Muscle layer of duodenum (tissue), 2 donors: Measurements from ENCODE around the gene SOX13.
"Not testable (repeated sequence)": the region's sequence is repeated elsewhere in the genome, so short reads cannot be mapped to it uniquely, and the experiment has no call there.

Experiments used
- H3K27ac ChIP-seq: one replicate; pipeline ENCODE4 v1.7.0; 2013; ENCODE audit warnings: mild to moderate bottlenecking, low read length
- H3K27me3 ChIP-seq: one replicate; pipeline ENCODE4 v1.7.0; 2013; ENCODE audit warnings: low read depth, mild to moderate bottlenecking, control low read depth, low read length
- H3K36me3 ChIP-seq, 2 donors: one replicate each; pipeline ENCODE4 v1.7.0; 2013; ENCODE audit warnings: low read length in 2 of 2, control low read depth in 1 of 2, mild to moderate bottlenecking in 1 of 2; ENCODE audit not compliant: insufficient read depth in 2 of 2, control insufficient read depth in 1 of 2
- H3K4me1 ChIP-seq, 2 donors: one replicate each; pipeline ENCODE4 v1.7.0; 2013; ENCODE audit warnings: low read length in 2 of 2, mild to moderate bottlenecking in 2 of 2, control low read depth in 1 of 2, moderate library complexity in 1 of 2; ENCODE audit not compliant: insufficient read depth in 2 of 2, control insufficient read depth in 1 of 2
- H3K4me3 ChIP-seq, 2 donors: one replicate each; pipeline ENCODE4 v1.7.0; 2013; ENCODE audit warnings: low read length in 2 of 2, low read depth in 1 of 2, mild to moderate bottlenecking in 1 of 2
- H3K9me3 ChIP-seq, 2 donors: one replicate each; pipeline ENCODE4 v1.7.0; 2013; ENCODE audit warnings: low read length in 2 of 2, control low read depth in 1 of 2, mild to moderate bottlenecking in 1 of 2; ENCODE audit not compliant: control insufficient read depth in 1 of 2
- donor health status: healthy.

Gene SOX13

DNA sequence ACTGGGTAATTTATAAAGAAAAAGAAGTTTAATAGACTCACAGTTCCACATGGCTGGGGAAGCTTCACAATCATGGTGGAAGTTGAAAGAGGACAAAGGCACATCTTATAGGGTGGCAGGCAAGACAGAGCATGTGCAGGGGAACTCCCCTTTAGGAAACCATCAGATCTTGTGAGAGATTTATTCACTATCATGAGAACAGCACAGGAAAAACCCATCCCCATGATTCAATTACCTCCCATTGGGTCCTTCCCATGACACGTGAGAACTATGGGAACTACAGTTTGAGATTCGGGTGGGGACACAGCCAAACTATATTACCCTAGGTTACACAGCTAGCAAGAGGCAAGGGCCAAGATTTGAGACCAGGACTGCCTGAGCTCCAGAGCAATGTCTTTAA is 30.4 kb upstream of the SOX13 start:
- Histone ChIP-seq H3K4me3 (no peak overlapping the region), H3K27ac (no peak overlapping the region), H3K9me3 (no peaks in the 10 kb centered on the region)

GRCh38 chr1:204043680-204044079 is 29.2 kb upstream of the SOX13 start:
- Histone ChIP-seq H3K27ac (no peak overlapping the region), H3K36me3 (no peaks in the 10 kb centered on the region), H3K9me3 (no peaks in the 10 kb centered on the region), H3K4me3 (no peak overlapping the region), H3K4me1 (peaks cover 0 to 9% of the 10 kb centered on the region in 2 donors), H3K27me3 (no peaks in the 10 kb centered on the region)

More for the DNA sequence above, 30.4 kb upstream of the SOX13 start:
- Histone ChIP-seq H3K36me3 (no peaks in the 10 kb centered on the region), H3K27me3 (no peaks in the 10 kb centered on the region), H3K4me1 (peaks cover 0 to 9% of the 10 kb centered on the region in 2 donors)

GRCh38 chr1:204044448-204044847 is 28.5 kb upstream of the SOX13 start:
- Histone ChIP-seq H3K27ac (no peak overlapping the region), H3K4me3 (no peak overlapping the region), H3K36me3 (no peaks in the 10 kb centered on the region), H3K4me1 (peaks cover 0 to 9% of the 10 kb centered on the region in 2 donors), H3K27me3 (no peaks in the 10 kb centered on the region), H3K9me3 (no peaks in the 10 kb centered on the region)

DNA sequence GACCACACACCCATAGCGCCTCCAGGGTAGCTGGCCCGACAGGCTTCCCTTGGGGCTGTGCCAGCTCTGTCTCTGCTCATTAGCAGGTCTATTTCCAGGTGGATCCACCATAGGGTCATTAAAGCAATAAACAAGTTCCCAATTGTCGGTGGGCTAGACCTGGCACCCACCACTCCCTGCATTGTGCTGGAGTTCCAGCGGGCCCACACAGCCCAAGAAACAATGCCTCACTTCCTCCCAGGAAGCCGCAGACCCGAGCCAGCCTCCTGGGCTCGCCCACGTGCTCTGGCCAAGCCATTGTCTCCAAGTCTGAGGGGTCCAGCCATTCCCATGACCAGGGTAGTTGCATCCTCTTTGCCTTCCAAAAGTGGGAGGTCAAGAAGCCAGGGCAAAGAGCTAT is 27.5 kb upstream of the SOX13 start:
- no peaks in the 10 kb centered on the region for H3K27me3 ChIP-seq
- no peaks in the 10 kb centered on the region for H3K36me3 ChIP-seq
- no peak overlapping the region for H3K4me3 ChIP-seq
- H3K4me1 ChIP-seq: peaks cover 0 to 9% of the 10 kb centered on the region in 2 donors
- no peak overlapping the region for H3K27ac ChIP-seq
- no peaks in the 10 kb centered on the region for H3K9me3 ChIP-seq

DNA sequence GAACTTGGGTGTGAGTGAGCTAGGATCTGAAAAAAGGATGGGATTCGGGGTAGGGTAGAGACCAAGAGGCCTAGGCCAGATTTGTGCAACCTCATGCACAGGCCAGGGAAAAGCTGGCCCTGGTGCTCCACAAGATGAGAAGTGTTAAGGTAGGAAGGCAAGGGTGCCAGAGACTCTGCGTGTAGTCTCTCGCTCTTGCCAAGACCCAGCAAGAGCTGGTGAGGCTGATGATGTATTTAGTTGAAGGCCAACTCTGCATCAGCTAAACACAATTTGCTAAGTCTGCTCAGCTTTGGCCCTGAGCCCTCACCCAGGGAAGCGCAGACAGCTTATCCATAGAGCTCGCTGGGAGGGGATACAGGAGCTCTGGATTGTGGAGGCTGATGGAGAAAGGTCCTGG is 26.6 kb upstream of the SOX13 start:
- H3K4me3 ChIP-seq: no peak overlapping the region
- H3K27me3 ChIP-seq: no peaks in the 10 kb centered on the region
- peaks cover 0 to 3% of the 10 kb centered on the region in 2 donors for H3K4me1 ChIP-seq
- no peak overlapping the region for H3K27ac ChIP-seq
- no peaks in the 10 kb centered on the region for H3K9me3 ChIP-seq
- H3K36me3 ChIP-seq: no peaks in the 10 kb centered on the region

DNA sequence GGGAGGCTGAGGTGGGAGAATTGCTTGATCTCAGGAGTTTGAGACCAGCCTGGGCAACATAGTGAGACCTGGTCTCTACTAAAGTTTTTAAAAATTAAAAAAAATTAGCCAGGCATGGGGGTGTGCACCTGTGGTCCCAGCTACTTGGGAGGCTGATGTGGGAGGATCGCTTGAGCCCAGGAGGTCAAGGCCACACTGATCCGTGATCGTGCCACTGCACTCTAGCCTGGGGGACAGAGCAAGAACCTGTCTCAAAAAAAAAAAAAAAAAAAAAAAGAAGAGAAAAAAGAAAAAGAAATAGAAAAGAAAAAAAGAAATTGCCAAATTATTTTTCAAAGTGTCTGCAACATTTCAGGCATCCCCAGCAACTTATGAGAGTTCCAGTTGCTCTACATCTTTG is 24.1 kb upstream of the SOX13 start:
- not testable (repeated sequence) for H3K27ac ChIP-seq, H3K9me3 ChIP-seq, H3K36me3 ChIP-seq, H3K27me3 ChIP-seq, H3K4me3 ChIP-seq, H3K4me1 ChIP-seq

DNA sequence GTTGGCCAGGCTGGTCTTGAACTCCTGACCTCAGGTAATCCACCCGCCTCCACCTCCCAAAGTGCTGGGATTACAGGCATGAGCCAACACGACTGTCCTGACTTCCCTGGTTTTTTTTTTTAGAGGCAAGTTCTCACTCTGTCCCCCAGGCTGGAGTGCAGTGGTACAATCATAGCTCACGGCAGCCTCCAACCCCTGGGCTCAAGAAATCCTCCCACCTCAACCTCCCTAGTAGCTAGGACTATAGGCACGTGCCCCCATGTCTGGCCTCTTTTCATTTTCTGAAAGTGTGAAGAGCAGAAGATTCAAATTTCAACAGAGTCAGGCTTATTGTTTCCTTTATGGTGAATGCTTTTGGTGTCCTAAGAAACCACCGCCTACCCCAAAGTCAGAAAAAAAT is 21.7 kb upstream of the SOX13 start:
- no peak overlapping the region for H3K4me3 ChIP-seq
- H3K27ac ChIP-seq: no peak overlapping the region

GRCh38 chr1:204051718-204052117 is 21.2 kb upstream of the SOX13 start:
- H3K36me3 ChIP-seq: no peaks in the 10 kb centered on the region
- H3K4me3 ChIP-seq: no peak overlapping the region
- no peaks in the 10 kb centered on the region for H3K4me1 ChIP-seq
- no peak overlapping the region for H3K27ac ChIP-seq
- no peaks in the 10 kb centered on the region for H3K27me3 ChIP-seq
- H3K9me3 ChIP-seq: no peaks in the 10 kb centered on the region

More for the DNA sequence above, 21.7 kb upstream of the SOX13 start:
- Histone ChIP-seq H3K36me3 (no peaks in the 10 kb centered on the region), H3K27me3 (no peaks in the 10 kb centered on the region), H3K9me3 (no peaks in the 10 kb centered on the region), H3K4me1 (no peaks in the 10 kb centered on the region)

DNA sequence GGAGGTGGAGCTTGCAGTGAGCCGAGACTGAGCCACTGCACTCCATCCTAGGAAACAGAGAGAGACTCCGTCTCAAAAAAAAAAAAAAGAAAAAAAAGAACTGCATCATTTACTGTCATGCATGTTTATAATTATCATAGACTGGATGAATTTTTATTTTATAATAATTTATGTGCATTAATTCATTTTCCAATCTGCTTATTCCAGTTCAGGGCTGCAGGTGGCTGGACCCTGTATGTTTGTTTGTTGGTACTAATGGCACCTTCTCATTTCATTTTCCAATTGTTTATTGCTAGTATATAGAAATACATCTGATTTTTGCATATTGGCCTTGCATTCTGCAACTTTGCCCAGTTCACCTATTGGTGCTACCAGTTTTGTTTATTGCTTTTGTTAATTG is 19.0 kb upstream of the SOX13 start:
- no peaks in the 10 kb centered on the region for H3K27me3 ChIP-seq
- no peak overlapping the region for H3K27ac ChIP-seq
- no peaks in the 10 kb centered on the region for H3K9me3 ChIP-seq
- no peaks in the 10 kb centered on the region for H3K4me1 ChIP-seq
- H3K4me3 ChIP-seq: no peak overlapping the region
- H3K36me3 ChIP-seq: no peaks in the 10 kb centered on the region

GRCh38 chr1:204059970-204060369 is 12.9 kb upstream of the SOX13 start:
- Histone ChIP-seq H3K36me3 (no peaks in the 10 kb centered on the region), H3K27ac (no peak overlapping the region), H3K4me1 (peaks cover 0 to 2% of the 10 kb centered on the region in 2 donors), H3K9me3 (no peaks in the 10 kb centered on the region), H3K4me3 (no peak overlapping the region), H3K27me3 (no peaks in the 10 kb centered on the region)

DNA sequence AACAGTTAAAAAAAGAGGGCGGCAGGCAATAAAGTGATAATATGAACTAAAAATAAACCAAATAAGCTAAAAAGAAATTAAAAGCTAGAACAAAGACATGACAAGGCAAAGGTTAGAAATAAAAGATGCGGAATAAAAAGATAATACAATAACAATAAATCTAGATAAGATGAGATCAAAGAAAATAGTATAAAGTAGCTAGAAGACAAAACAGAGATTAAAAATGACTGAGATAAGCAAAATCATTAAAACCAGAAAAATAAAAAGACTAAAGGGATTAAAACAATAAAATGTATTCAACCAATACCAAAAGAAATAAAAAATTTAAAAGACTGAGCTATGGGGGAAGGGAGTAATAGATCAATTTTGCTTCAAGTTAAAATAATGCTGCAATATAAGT is 10.8 kb upstream of the SOX13 start:
- Histone ChIP-seq H3K4me1 (peaks cover 0 to 10% of the 10 kb centered on the region in 2 donors), H3K9me3 (no peaks in the 10 kb centered on the region), H3K27me3 (no peaks in the 10 kb centered on the region), H3K36me3 (no peaks in the 10 kb centered on the region), H3K27ac (no peak overlapping the region), H3K4me3 (no peak overlapping the region)

DNA sequence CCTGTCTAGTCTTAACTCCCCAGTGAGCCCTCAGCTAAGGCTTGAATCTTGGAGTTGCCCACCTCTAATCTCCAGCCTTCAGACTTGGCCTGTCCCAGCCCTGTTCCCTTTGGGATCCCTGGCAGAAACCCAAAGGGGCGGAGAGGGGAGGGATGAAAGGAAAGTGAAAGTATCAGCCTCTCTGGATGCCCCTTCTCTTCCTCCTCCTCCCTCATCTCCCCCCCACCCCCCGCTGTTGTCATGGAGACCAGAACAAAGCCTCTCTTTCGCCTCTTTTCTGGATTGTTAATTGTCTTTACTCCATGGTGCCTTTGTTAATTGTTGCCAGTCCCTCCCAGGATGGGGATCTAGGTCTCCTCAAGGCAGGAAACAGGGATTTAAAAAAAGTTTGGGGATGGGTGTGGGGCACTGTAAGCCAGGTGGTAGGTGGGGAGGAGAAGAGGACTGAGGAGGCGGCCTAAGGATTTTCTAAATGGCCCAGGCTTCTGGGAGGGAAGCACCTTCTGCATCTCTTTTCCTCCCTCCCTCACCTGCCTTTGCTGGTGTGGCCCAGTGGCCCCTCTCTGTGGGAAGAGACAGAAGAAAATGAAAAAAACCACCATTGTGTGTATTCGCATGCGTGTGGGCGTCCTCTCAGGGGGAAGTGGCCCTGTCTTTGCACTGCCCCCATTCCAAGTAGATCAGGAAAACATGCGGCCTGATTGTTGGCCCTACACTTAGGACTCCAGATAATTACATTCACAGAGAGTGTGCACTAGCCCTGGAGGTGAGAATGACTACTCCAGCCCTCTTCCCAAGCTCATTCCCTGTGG is 7.5 kb upstream of the SOX13 start:
- no peak overlapping the region for H3K27ac ChIP-seq
- no peaks in the 10 kb centered on the region for H3K36me3 ChIP-seq
- H3K9me3 ChIP-seq: no peaks in the 10 kb centered on the region
- H3K4me1 ChIP-seq: peaks cover 0 to 10% of the 10 kb centered on the region in 2 donors
- H3K4me3 ChIP-seq: peak overlapping the region in 1 of 2 donors; percentile 40
- no peaks in the 10 kb centered on the region for H3K27me3 ChIP-seq
